ENCODE results near the gene PPP1R16B.

DNA sequence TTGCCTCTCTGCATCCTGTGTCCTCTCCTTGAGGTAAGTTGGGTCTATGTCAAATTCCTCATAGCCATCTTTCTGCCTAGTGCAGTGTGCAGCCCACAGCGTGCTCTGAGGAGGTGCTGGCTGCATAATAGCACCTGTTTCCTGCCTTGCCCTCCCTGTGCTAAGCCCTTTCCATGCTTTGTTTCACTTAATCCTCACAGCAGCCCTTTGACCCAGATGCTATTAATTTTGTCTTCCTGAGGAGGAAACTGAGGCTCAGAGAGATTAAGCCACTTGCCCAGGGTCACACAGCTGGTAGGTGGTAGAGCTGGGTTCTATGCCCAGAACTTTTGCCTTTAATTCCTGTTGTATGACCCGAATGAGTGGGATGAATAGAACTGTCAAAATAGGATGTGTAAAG is 134.2 kb downstream of the PPP1R16B start:
- TF ChIP-seq, protein P1, sequence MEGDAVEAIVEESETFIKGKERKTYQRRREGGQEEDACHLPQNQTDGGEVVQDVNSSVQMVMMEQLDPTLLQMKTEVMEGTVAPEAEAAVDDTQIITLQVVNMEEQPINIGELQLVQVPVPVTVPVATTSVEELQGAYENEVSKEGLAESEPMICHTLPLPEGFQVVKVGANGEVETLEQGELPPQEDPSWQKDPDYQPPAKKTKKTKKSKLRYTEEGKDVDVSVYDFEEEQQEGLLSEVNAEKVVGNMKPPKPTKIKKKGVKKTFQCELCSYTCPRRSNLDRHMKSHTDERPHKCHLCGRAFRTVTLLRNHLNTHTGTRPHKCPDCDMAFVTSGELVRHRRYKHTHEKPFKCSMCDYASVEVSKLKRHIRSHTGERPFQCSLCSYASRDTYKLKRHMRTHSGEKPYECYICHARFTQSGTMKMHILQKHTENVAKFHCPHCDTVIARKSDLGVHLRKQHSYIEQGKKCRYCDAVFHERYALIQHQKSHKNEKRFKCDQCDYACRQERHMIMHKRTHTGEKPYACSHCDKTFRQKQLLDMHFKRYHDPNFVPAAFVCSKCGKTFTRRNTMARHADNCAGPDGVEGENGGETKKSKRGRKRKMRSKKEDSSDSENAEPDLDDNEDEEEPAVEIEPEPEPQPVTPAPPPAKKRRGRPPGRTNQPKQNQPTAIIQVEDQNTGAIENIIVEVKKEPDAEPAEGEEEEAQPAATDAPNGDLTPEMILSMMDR (IDR thresholded peaks at IDR 0.05; ENCODE audit: low read depth, low read length): no peak
- no peak for TF ChIP-seq EZH2phosphoT487 (IDR thresholded peaks at IDR 0.05; ENCODE audit: low read depth)
